GM18498 (cell line): ENCODE data around the gene OCA2.
A peak's percentile ranks its signal among the peaks of the same experiment; 100 is the strongest.
"Not testable (repeated sequence)": the region's sequence is repeated elsewhere in the genome, so short reads cannot be mapped to it uniquely, and the experiment has no call there.

ENCODE experiments used
- ATAC-seq: cut with Tn5 transposase; IDR thresholded peaks from one replicate; pipeline ENCODE4 v1.9.1; 2021; ENCODE audit warnings: mild to moderate bottlenecking, moderate library complexity; ENCODE audit not compliant: unreplicated experiment

OCA2 gene

DNA sequence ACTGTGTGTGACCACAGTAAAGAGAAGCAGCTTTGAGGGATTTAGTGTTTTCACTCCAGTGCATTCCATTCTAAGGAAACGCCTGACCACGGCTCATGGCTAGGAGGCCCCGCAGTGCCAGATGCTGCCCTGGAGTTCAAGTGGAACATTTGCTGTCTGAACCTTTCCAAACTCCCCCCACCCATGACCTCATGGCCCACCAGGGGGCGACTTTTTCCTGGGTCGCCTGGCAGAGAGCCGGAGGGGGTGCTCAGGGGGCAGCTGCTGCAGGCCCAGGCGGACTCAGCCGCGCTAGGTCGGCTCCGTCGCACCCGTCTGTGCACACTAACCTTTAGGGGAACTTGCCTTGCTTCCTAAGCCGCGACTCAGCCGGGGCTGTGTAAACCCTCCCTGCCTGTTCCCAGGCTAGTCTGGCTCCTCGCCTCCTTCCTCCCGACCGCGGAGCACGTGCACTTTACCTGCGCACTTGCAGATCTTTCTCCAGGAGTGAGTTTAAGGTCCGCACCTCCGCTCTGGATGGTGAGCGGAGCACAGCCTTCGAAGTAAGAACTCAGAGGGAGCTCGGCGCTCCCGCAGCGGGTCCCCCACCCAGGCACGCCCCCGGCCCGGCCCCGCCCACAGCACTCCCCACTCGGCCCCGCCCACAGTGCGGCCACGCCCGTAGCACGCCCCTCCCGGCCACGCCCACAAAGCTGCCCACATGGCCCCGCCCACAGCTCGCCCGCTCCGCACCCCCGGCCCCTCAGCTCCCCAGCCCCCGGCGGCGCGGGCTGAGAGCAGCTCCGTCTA, at the start of gene OCA2:
Gene OCA2 (minus strand): TSS at position 550 of the 789 bp plus-strand sequence. CDS start 17,441 bp downstream, outside the sequence.
- ATAC-seq, result no peak

DNA sequence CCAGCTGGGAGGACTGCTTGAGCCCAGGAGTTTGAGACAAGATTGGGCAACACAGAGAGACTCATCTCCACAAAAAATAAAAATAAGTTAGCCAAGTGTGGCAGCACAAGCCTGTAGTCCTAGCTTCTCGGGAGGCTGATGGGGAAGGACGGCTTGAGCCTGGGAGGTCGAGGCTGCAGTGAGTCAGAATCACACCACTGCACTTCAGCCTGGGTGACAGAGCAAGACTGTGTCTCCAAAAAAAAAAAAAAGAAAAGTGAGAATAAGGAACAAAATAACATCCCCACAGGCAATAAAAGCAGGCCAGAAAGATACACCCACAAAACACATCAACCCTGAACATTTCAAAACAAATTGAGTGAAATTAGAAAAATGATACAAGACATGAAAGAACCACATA, 48.7 kb upstream of the OCA2 start:
- ATAC-seq, result no peak

GRCh38 chr15:28145419-28145818, 46.3 kb upstream of the OCA2 start:
- ATAC-seq, result not testable (repeated sequence)

GRCh38 chr15:28140062-28140461, 40.9 kb upstream of the OCA2 start:
- no peak for ATAC-seq

GRCh38 chr15:28137408-28138039, 38.4 kb upstream of the OCA2 start:
- ATAC-seq, result not testable (repeated sequence)

DNA sequence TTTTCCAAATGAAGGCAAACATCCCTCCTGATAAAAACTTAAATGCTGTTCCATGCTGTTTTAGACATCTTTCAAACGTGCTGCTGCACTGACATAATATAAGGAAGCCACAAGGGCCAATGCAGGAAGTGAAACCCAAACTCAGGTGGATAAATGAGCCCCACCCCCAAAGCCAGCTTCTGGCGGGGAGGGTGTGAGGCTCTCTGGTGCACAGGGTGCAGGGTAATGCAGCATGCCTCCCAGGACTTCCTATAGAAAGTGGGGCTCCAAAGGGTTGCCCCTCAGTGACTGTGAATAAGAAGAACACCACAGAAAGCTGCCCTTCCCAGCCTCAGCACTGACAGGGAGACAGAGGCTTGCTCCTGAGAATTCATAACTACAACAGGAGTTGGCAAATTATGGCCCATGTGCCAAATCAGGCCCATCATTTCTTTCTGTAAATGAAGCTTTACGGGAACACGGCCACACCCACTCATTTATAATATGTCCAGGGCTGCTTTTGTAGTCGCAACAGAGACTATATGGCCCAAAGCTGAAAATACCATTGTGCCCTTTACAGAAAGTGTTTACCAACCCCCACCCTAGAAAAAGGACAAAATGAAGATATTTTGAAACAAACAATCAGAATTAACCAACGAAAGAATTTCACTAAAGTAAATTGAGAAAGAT, 37.3 kb upstream of the OCA2 start:
- ATAC-seq, result peak; percentile 98

- ATAC-seq, result no peak
Observed at GRCh38 chr15:28133281-28133680, 34.2 kb upstream of the OCA2 start.

GRCh38 chr15:28132524-28133275, 33.6 kb upstream of the OCA2 start:
- no peak for ATAC-seq

GRCh38 chr15:28131946-28132345, 32.8 kb upstream of the OCA2 start:
- no peak for ATAC-seq

DNA sequence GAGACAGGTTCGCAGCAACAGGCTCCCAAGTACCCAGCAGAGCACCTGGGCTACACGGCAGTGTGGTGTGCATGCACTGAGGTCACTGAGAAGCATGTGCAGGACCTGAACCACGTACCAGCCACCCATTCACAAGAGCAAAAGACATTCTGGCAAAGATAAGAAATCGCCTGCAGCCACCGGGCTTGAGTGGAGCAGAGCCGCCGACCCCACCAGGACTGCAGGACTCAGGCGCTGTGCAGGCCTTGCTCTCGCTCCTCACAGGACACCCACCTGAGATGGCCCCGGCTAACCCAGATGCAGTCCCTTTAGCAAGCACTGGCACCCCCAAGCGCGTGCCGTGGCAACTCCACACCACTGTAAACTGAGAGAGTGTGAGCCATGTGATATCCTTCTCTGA, 32.3 kb upstream of the OCA2 start:
- ATAC-seq, result no peak

GRCh38 chr15:28130651-28131050, 31.5 kb upstream of the OCA2 start:
- ATAC-seq, result no peak

GRCh38 chr15:28129231-28129848, 30.2 kb upstream of the OCA2 start:
- no peak for ATAC-seq

GRCh38 chr15:28128031-28128430, 28.9 kb upstream of the OCA2 start:
- ATAC-seq, result no peak

DNA sequence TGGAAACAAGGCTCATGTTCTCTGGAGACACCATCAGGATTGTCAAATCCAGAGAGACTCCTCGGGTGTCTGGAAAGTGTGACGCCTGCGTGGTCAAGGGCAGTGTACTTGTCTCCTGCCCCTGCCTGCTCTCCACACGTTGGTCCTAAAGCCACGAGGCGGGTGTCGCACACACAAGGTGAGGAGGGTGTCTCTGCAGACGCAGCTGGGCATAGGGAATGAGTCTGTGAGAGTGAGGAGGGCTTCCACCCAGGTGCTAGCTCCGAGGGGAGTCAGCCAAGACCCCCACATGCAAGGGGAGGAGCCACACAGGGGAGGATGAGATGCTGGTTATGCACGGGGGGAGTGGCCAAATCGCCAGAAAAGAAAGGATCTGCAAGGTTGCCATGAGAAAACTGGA, 27.9 kb upstream of the OCA2 start:
- no peak for ATAC-seq

GRCh38 chr15:28125673-28126651, 26.8 kb upstream of the OCA2 start:
- ATAC-seq, result no peak

- no peak for ATAC-seq
Observed at GRCh38 chr15:28124841-28125240, 25.7 kb upstream of the OCA2 start.

DNA sequence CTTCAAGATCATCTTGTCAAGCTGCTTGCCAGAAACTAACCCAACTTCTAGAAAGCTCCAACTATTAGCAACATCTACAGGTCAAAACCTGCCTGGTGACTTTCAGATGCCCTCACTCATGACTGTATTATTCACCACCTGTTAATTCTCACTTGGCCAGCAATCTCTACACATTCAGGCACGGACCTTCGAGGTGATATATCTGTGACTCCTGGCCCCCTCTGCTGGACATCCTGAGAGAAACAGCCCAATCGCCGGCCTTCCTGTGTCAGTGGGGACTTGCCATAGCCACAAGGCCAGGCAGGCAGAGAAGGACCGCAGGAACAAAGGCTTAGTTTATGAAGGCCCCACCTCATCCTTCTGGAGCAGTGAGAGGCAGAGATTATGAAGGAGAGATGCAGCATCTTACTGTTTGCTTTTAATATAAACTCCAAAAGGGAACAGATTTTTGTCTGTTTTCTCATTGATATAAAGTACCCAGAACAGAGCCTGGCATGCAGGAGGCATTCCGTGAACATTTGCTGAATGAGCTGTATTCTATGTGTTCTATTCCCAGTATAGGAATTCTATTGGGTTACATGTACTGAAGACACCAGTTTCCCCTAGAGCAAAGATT, 24.4 kb upstream of the OCA2 start:
- no peak for ATAC-seq

DNA sequence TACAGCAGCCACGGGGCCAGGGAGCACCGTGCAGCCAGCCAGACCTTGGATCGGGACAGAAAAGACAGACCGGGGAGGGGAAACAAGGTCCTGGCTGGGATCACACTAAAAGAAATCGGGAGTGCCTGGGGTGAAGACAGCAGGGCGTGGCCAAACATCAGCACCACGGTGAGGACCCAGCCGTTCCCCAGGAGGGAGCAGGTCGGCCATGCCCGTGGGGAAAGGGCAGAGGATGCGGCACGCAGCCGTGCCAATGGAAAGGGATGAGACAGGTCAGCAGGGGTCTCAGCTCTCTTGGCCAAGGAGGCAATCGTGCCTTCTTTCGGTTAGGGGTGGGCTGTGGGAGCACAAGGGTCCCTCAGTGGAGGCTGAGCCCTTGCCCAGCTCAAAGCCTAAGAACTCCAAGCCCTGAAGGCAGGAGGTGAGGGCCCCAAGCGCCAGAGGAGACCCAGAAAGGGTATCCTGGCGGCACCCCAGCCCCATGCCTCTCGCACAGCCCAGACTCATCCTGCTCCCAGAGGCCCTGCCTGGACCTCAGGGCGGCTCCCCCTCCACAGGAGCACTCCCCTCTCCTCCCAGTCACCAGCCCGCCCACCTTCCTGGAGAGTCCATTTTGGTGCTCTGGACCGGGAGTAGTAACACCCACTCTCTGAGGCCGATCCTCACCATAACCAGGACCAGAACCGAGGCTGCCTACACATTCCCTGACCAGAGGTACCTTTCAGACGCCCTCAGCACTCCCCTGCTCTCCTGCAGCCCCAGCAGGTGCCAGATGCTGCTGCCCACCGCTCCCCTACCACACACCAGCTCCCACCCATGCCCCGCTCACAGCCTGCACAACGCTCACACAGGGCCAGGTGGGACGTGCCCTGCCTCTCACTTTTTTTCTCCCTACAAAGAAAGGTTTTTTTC, 23.2 kb upstream of the OCA2 start:
- ATAC-seq, result no peak
